NCI-H1092 treated with DMSO at 0.1 percent for 48 hours (cell line): ENCODE measurements around the gene GOLGA8N.
A peak's percentile ranks its signal among the peaks of the same experiment; 100 is the strongest.

Experiments used
- DNase-seq: peaks from one replicate; lab custom pipeline; 2025; lab: John Stamatoyannopoulos, UW

GOLGA8N gene

DNA sequence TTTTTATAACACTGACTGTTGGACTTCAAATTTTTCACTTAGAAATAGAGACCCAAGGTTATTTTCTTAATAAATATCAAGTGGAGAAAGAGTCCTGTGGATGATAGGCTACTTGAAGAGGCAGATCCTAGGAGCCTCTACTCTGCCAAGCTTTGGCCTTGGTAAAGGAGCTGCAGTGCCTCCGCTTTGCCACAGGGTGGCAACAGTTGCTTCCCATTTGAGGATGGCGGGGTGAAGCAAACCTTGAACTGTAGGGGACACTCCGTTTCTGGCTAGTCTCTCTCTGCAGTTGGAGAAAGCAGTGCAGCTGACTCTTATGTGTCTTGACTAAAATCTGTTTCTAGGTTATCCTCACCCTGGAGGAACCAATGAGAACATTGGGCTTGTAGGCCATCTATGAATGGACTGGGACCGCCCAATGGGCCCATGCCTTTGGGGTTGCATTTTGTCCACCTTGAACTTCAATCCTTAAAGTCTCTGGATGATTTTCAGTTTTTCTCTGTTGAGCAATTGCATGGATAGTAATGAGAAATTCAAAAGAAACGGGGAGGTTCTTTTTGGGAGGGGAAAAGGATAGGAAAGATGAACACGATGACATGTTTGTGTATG is 58.1 kb downstream of the GOLGA8N start:
- peak; percentile 36 for DNase-seq

DNA sequence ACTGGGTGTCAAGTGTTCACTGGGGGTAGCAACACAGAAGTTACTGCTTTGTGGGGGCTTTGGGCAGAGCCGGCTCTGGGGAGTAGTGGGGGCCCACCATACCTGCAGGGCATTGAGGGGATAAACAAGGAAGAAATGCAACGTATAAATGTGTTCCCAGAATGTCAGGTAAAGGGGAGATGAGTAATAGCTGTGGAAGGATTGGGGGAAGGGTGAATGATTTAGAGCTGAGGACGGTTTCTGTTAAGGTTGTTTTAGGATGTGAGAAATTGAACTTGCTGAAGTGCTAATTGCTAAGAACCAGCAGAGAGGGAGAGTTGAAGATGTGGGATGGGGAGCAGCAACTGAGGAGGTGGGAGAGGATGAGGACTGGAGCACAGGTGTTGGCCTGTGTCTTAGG is 58.9 kb downstream of the GOLGA8N start:
- no peak for DNase-seq

DNA sequence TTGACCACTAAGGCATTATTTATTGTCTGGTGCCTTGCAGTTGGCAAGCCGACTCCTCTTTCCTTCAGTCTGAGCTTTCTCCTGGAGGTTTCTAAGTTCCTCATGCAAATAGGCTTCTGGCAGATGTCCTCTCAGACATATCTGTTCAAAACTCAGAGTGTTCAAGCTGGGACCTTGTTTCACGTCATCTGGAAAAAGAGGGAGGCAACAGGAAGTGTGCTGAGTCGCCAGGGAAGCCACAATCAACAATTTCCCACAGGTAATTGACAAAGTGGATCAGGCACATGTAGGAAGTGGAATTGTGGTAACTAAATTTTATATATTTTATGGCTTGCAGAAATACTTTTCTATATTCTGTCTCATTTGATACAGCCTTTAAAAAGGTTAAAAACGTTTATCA is 62.8 kb downstream of the GOLGA8N start:
- no peak for DNase-seq

DNA sequence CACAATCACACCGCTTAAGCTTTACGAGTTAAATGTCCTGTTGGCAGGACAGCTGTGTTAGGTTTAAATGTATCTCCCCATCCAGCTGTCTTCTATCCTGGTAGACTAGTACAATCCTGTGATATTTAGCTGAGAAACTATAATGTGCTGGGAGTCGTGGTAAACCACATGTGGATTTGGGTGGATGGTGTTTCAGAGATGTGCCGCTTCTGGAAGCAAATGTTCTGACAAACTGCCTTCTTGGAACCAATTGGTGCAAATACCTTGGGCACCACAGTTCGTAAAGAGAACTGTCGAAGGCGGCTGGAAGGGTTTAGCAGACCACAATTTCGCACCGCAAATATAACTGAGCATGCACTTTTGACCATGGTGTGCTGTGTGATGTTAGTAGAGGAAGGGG is 63.2 kb downstream of the GOLGA8N start:
- DNase-seq: no peak
